ENCODE measurements around the gene RALGDS.

- TF ChIP-seq CTCF (IDR thresholded peaks at IDR 0.05; ENCODE audit: low read depth, low read length): no peak
- no peak for TF ChIP-seq EZH2phosphoT487 (IDR thresholded peaks at IDR 0.05; ENCODE audit: low read depth)
Observed at GRCh38 chr9:133054194-133054890, 66.7 kb downstream of the RALGDS start.
